GM12878 (cell line): ENCODE results near the gene SLC6A9. TPM values are rescaled to one million over a fixed set of nuclear protein-coding genes. Genes with fewer than 3 reads are reported as not detected.

ENCODE experiments used
- ATAC-seq: fragments of 200-7000 bp; cut with Tn5 transposase; 3 replicates; pipeline ENCODE4 v1.9.1; 2020; ENCODE audit warnings: mild to moderate bottlenecking, moderate library complexity
- BruUV-seq: library from RNA; stranded (reverse); fragments of 400-500 nt; replicated peaks from 2 replicates; lab custom pipeline; 2021; lab: Mats Ljungman, UMichigan
- CTCF ChIA-PET: fragments of 300-600 bp; sonication (Branson Sonifier 250); formaldehyde crosslinking; extraction: SDS; loops from one replicate; lab custom pipeline; 2021; ENCODE audit warnings: inconsistent platforms; lab: Yijun Ruan, JAX
- POLR2A ChIA-PET: fragments of 350-600 bp; formaldehyde crosslinking; extraction: SDS; loops from one replicate; lab custom pipeline; 2021; ENCODE audit warnings: inconsistent platforms; lab: Charles Lee
- RAD21 ChIA-PET: fragments of 300-600 bp; sonication (Branson Sonifier 250); formaldehyde crosslinking; loops from one replicate; lab custom pipeline; 2023; ENCODE audit warnings: antibody characterized with exemption; ENCODE audit not compliant: unreplicated experiment; lab: Charles Lee
- SMC1A ChIA-PET: fragments of 300-600 bp; sonication (Branson Sonifier 250); formaldehyde crosslinking; loops from one replicate; lab custom pipeline; 2023; ENCODE audit not compliant: unreplicated experiment, uncharacterized antibody; lab: Charles Lee
- DNase-seq: peaks from one replicate; pipeline ENCODE4 v3.0.0-alpha.2; 2011; ENCODE audit warnings: low read depth, low spot score
- FAIRE-seq: peaks from 3 replicates; lab custom pipeline; 2011; peaks lifted over from hg19 to GRCh38; lab: Jason Lieb, UNC
- H2AFZ ChIP-seq: 2 replicates; pipeline ENCODE4 v1.6.0; 2011; ENCODE audit warnings: low read depth, low read length, control low read depth; ENCODE audit not compliant: control insufficient read depth
- H3K27ac ChIP-seq: 2 replicates; pipeline ENCODE4 v1.5.1; 2011; ENCODE audit warnings: control low read depth; ENCODE audit not compliant: control insufficient read depth, insufficient read depth
- H3K27me3 ChIP-seq, 2 experiments: replicated peaks in 1 of 2; 2 replicates each; pipeline versions ENCODE4 v1.6.0 to v1.6.1; 2011; ENCODE audit warnings: low read length in 1 of 2; ENCODE audit not compliant: control insufficient read depth in 2 of 2, insufficient read depth in 2 of 2
- H3K36me3 ChIP-seq, 2 experiments: 2 replicates each; pipeline ENCODE4 v1.5.1; 2011; ENCODE audit warnings: low read length in 1 of 2; ENCODE audit not compliant: control insufficient read depth in 2 of 2, insufficient read depth in 2 of 2
- H3K4me1 ChIP-seq: 2 replicates; pipeline ENCODE4 v1.6.1; 2011; ENCODE audit warnings: mild to moderate bottlenecking, low read length, moderate library complexity, mixed read lengths; ENCODE audit not compliant: control insufficient read depth, insufficient read depth
- H3K4me2 ChIP-seq: 2 replicates; pipeline ENCODE4 v1.6.0; 2011; ENCODE audit warnings: control low read depth; ENCODE audit not compliant: control insufficient read depth, insufficient read depth
- H3K4me3 ChIP-seq: fragments of 200-600 bp; sonication (generic); 2 replicates; pipeline ENCODE4 v1.5.1; 2016
- H3K79me2 ChIP-seq: 2 replicates; pipeline ENCODE4 v1.6.0; 2011; ENCODE audit warnings: low read length; ENCODE audit not compliant: control insufficient read depth, insufficient read depth
- H3K9ac ChIP-seq: 2 replicates; pipeline ENCODE4 v1.8.0; 2011; ENCODE audit warnings: low read length, control low read depth, mixed read lengths; ENCODE audit not compliant: control insufficient read depth, insufficient read depth
- H3K9me3 ChIP-seq: replicated peaks from 3 replicates; pipeline ENCODE4 v1.5.1; 2011; ENCODE audit warnings: mild to moderate bottlenecking, low read length; ENCODE audit not compliant: control insufficient read depth, insufficient read depth
- H4K20me1 ChIP-seq: 2 replicates; pipeline ENCODE4 v1.6.0; 2011; ENCODE audit not compliant: control insufficient read depth, insufficient read depth
- CBX5 ChIP-seq: sonication (generic); IDR thresholded peaks from 2 replicates; pipeline ENCODE4 v1.6.1; 2016; ENCODE audit warnings: low read depth, moderate library complexity, mild to moderate bottlenecking, inconsistent platforms
- CEBPB ChIP-seq, 2 experiments: fragments of 150-350 bp in 1 of 2; IDR thresholded peaks; 2 replicates each; pipeline ENCODE4 v1.6.1; 2012 to 2014; ENCODE audit warnings: low read depth in 2 of 2, low read length in 2 of 2, borderline replicate concordance in 1 of 2, inconsistent platforms in 1 of 2
- CHD1 ChIP-seq: IDR thresholded peaks from 2 replicates; pipeline ENCODE4 v1.6.1; 2012; ENCODE audit warnings: low read depth, low read length, improper control_type of control experiment
- CHD2 ChIP-seq: IDR thresholded peaks from 2 replicates; pipeline ENCODE4 v1.6.1; 2011; ENCODE audit warnings: low read depth, low read length, improper control_type of control experiment, borderline replicate concordance
- EED ChIP-seq: sonication (generic); IDR thresholded peaks from 2 replicates; pipeline ENCODE4 v1.6.1; 2016; ENCODE audit warnings: antibody characterized with exemption, low read depth
- EGR1 ChIP-seq, 2 experiments: IDR thresholded peaks; 1 replicate in 1 of 2; 2 replicates in 1 of 2; pipeline ENCODE4 v1.6.1; 2011 to 2012; ENCODE audit warnings: low read depth in 2 of 2, low read length in 2 of 2, borderline replicate concordance in 1 of 2, mild to moderate bottlenecking in 1 of 2, moderate library complexity in 1 of 2
- GABPA ChIP-seq: IDR thresholded peaks from 2 replicates; pipeline ENCODE4 v1.6.1; 2014; ENCODE audit warnings: antibody characterized with exemption, low read depth, mild to moderate bottlenecking, inconsistent platforms
- JUND ChIP-seq: IDR thresholded peaks from 2 replicates; pipeline ENCODE4 v1.6.1; 2012; ENCODE audit warnings: low read depth, mild to moderate bottlenecking, low read length, improper control_type of control experiment, moderate library complexity
- NR2C2 ChIP-seq: IDR thresholded peaks from 2 replicates; pipeline ENCODE4 v1.6.1; 2011; ENCODE audit warnings: borderline replicate concordance, low read depth; ENCODE audit not compliant: control insufficient read depth, insufficient read length
- NR2F1 ChIP-seq: fragments of 450-650 bp; conservative IDR thresholded peaks from 2 replicates; pipeline ENCODE4 v1.6.1; 2017; ENCODE audit warnings: mild to moderate bottlenecking
- RCOR1 ChIP-seq: conservative IDR thresholded peaks from 2 replicates; pipeline ENCODE4 v1.6.1; 2012; ENCODE audit warnings: low read depth, low read length, improper control_type of control experiment
- SMAD5 ChIP-seq: IDR thresholded peaks from 2 replicates; pipeline ENCODE4 v1.6.1; 2016; ENCODE audit warnings: antibody characterized with exemption, low read depth
- STAT1 ChIP-seq: fragments of 450-650 bp; conservative IDR thresholded peaks from 2 replicates; pipeline ENCODE4 v1.6.1; 2014; ENCODE audit warnings: antibody characterized with exemption, mild to moderate bottlenecking
- YBX1 ChIP-seq: fragments of 450-650 bp; IDR thresholded peaks from 2 replicates; pipeline ENCODE4 v1.6.1; 2016; ENCODE audit warnings: antibody characterized with exemption
- ZBED1 ChIP-seq: IDR thresholded peaks from 2 replicates; pipeline ENCODE4 v1.6.1; 2016; ENCODE audit warnings: borderline replicate concordance
- ZZZ3 ChIP-seq: IDR thresholded peaks from 2 replicates; pipeline ENCODE4 v1.6.1; 2011; ENCODE audit warnings: low read depth; ENCODE audit not compliant: control insufficient read depth, insufficient read length
- WGBS: methylation state at CpG from one replicate; pipeline ENCODE4 v1.1.6; 2016; ENCODE audit warnings: low lambda C conversion rate; ENCODE audit not compliant: insufficient replicate concordance, insufficient coverage; ENCODE audit errors: missing lambda C conversion rate; 5-methylcytosine and 5-hydroxymethylcytosine counted together
- in situ Hi-C: fragments of 300-500 bp; cut with MboI; formaldehyde crosslinking; loops from 9 replicates; pipeline ENCODE4 v1.14.3; 2018; ENCODE audit warnings: mixed read lengths
- intact Hi-C: fragments of 100-400 bp; cut with micrococcal nuclease; formaldehyde crosslinking; loops from one replicate; pipeline ENCODE4 v1.14.2; 2022; ENCODE audit not compliant: unreplicated experiment
- polyA plus RNA-seq, 11 experiments: library from polyadenylated mRNA; depleted of rRNA in 4 of 11; unstranded in 6 of 11; stranded (reverse) in 5 of 11; fragments of >200 nt; fragmentation: Nextera tagmentation in 4 of 11; fragmentation: Illumina TruSeq in 1 of 11; extraction: Ambion mirVana in 4 of 11; extraction: Trizol in 1 of 11; gene quantifications; 1 replicate in 1 of 11; 2 replicates in 10 of 11; pipeline versions ENCODE4 v1.2.1 to v1.2.3, GENCODE V29; 2011 to 2016; ENCODE audit warnings: inconsistent platforms in 2 of 11, missing spikeins in 2 of 11, low read depth in 1 of 11
- total RNA-seq, 4 experiments: library from RNA; depleted of rRNA in 3 of 4; stranded (reverse); fragments of >200 nt in 3 of 4; fragmentation: Illumina TruSeq in 1 of 4; extraction: Trizol in 1 of 4; gene quantifications; 2 replicates each; pipeline versions ENCODE4 v1.2.1 to v1.2.3, GENCODE V29; 2013 to 2021
- TF ChIP-seq, protein P1 (sequence below): IDR thresholded peaks from 2 replicates; pipeline ENCODE4 v1.6.1; 2011; ENCODE audit warnings: borderline replicate concordance, low read depth, mild to moderate bottlenecking, moderate library complexity, mixed read lengths, low read length; ENCODE audit not compliant: insufficient read depth; ENCODE audit errors: extremely low read length
- TF ChIP-seq, protein P2 (sequence below): IDR thresholded peaks from 2 replicates; pipeline ENCODE4 v1.6.1; 2011; ENCODE audit warnings: borderline replicate concordance, low read depth, mild to moderate bottlenecking, moderate library complexity, low read length; ENCODE audit not compliant: insufficient read depth, poor library complexity, severe bottlenecking
- TF ChIP-seq, protein P3 (sequence below): IDR thresholded peaks from 2 replicates; pipeline ENCODE4 v1.6.1; 2011; ENCODE audit warnings: low read depth, mild to moderate bottlenecking, low read length, moderate library complexity, borderline replicate concordance; ENCODE audit errors: extremely low read depth

Gene SLC6A9
- total and polyA plus RNA-seq, 10 of the 15 experiments (the other 5 are each of a cell fraction or from before 2014, with no cell fraction given): 0.02 to 2.0 (median 0.63) TPM

DNA sequence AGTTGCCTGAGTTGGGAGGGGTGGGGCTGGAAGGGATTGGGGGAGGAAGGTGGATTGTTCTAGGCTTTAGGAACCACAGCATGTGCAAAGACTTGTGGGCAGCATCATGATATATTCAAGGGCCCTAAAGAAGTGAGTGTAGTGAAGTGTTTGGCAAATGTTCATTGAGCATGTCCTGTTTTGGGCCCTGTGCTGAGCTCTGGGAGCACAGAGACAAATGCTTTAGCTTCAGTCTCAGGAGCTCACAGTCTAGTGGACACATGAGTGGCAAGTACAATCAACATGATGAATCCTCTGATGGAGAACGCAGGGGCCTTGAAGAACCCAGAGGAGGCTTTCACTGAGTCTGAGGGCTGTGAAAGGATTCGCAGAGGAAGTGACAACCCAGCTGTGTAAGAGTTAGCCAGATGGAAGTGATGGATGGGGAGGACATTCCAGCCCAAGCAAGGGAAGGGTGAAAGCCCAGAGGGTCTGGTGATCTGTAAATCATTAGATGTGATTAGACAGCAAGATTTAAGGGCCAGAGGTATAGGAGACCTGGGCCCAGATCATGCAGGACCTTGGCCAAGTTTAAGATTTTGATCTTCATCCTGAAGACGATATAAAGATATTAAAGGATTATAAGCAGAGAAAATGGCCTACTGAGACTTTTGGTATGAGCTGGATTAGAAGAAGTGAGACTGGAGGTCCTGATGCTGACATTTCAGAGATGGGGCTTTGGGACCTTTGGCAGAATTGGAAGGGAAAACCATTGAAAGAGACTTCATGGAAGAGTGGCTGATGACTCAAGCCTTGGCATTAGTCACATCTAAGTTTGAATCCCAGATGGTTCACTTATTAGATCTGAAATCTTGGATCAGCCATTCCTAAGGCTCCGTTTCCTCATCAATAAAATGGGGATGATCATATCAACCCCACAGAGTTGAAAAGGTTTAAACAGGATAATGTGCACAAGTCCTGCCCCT is 80.0 kb downstream of the SLC6A9 start:
- ChIA-PET SMC1A (interaction anchor here (0.9 to 1.2 kb wide), 3 partner anchors 24 to 201 kb away, joined by 3 read pairs; partner anchors contain the start of gene ATP6V0B), CTCF (interaction anchor here (1.2 to 10.4 kb wide), 3 partner anchors 16 to 188 kb away, joined by 3 to 166 read pairs (median 10); no protein-coding TSS in a partner anchor), POLR2A (interaction anchor here (0.8 kb wide), 1 partner anchor 47 kb away, joined by 3 read pairs; no protein-coding TSS in a partner anchor), RAD21 (interaction anchor here (0.6 kb wide), 1 partner anchor 417 kb away, joined by 3 read pairs; no protein-coding TSS in a partner anchor)
- BruUV-seq: no TSS peak
- ATAC-seq (no peak), FAIRE-seq (no peak), DNase-seq (no peak)
- Histone ChIP-seq H3K36me3 (0 out of 4 replicates have a peak, but pooled peaks cover 0 to 4% of the 10 kb centered on the region in 2 experiments), H3K9ac (no peak overlapping the region), H3K27me3 (no peaks in the 10 kb centered on the region), H3K79me2 (peaks cover 15% of the 10 kb centered on the region), H3K27ac (no peak overlapping the region), H3K9me3 (no peaks in the 10 kb centered on the region), H3K4me2 (no peak overlapping the region), H2AFZ (no peak overlapping the region), H3K4me1 (peaks cover 10% of the 10 kb centered on the region), H3K4me3 (no peak overlapping the region), H4K20me1 (no peaks in the 10 kb centered on the region)
- intact Hi-C loops: no loop called here
- in situ Hi-C loops: no loop called here
- WGBS: 80% methylated on average over 4 of the region's 4 CpGs
- no peak for TF ChIP-seq JUND
- no peak for TF ChIP-seq SMAD5
- TF ChIP-seq EED: no peak
- TF ChIP-seq, protein P1, sequence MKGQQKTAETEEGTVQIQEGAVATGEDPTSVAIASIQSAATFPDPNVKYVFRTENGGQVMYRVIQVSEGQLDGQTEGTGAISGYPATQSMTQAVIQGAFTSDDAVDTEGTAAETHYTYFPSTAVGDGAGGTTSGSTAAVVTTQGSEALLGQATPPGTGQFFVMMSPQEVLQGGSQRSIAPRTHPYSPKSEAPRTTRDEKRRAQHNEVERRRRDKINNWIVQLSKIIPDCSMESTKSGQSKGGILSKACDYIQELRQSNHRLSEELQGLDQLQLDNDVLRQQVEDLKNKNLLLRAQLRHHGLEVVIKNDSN: no peak
- no peak for TF ChIP-seq ZZZ3
- TF ChIP-seq GABPA: no peak
- TF ChIP-seq, protein P2, sequence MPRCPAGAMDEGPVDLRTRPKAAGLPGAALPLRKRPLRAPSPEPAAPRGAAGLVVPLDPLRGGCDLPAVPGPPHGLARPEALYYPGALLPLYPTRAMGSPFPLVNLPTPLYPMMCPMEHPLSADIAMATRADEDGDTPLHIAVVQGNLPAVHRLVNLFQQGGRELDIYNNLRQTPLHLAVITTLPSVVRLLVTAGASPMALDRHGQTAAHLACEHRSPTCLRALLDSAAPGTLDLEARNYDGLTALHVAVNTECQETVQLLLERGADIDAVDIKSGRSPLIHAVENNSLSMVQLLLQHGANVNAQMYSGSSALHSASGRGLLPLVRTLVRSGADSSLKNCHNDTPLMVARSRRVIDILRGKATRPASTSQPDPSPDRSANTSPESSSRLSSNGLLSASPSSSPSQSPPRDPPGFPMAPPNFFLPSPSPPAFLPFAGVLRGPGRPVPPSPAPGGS: no peak
- TF ChIP-seq, protein P3, sequence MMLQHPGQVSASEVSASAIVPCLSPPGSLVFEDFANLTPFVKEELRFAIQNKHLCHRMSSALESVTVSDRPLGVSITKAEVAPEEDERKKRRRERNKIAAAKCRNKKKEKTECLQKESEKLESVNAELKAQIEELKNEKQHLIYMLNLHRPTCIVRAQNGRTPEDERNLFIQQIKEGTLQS: no peak
- TF ChIP-seq NR2F1: no peak
- no peak for TF ChIP-seq RCOR1
- no peak for TF ChIP-seq EGR1 (IDR thresholded peaks at IDR 0.05; ENCODE audit: borderline replicate concordance in 1 of 2, low read depth in 2 of 2, low read length in 2 of 2)
- no peak for TF ChIP-seq STAT1
- TF ChIP-seq YBX1: no peak
- TF ChIP-seq NR2C2: no peak
- no peak for TF ChIP-seq CHD1
- TF ChIP-seq ZBED1: no peak
- no peak for TF ChIP-seq CEBPB (IDR thresholded peaks at IDR 0.05; ENCODE audit: borderline replicate concordance in 1 of 2, low read depth in 2 of 2, low read length in 2 of 2)
- no peak for TF ChIP-seq CHD2
- no peak for TF ChIP-seq CBX5
